H1 (cell line): ENCODE data around the gene PDE8B.

Experiments
- FOSL1 ChIP-seq: IDR thresholded peaks from 2 replicates; pipeline ENCODE4 v1.6.1; 2011; ENCODE audit warnings: mild to moderate bottlenecking, low read depth, low read length, moderate library complexity; ENCODE audit not compliant: insufficient read depth
- POLR2AphosphoS5 ChIP-seq: IDR thresholded peaks from 2 replicates; pipeline ENCODE4 v1.6.1; 2011; ENCODE audit warnings: low read depth, low read length
- POU5F1 ChIP-seq: IDR thresholded peaks from 2 replicates; pipeline ENCODE4 v1.6.1; 2011; ENCODE audit warnings: low read depth, mild to moderate bottlenecking, low read length, moderate library complexity
- RNF2 ChIP-seq: fragments of 200-900, 300-1000 bp; sonication (generic); IDR thresholded peaks from 2 replicates; pipeline ENCODE4 v1.7.1; 2016; ENCODE audit warnings: borderline replicate concordance, low read depth, mild to moderate bottlenecking, antibody characterized with exemption, low read length; ENCODE audit not compliant: poor library complexity, severe bottlenecking; ENCODE audit errors: missing control alignments
- SUZ12 ChIP-seq: fragments of 200-600 bp; sonication (generic); IDR thresholded peaks from 2 replicates; pipeline ENCODE4 v1.6.1; 2012; ENCODE audit warnings: mild to moderate bottlenecking, inconsistent platforms, low read length, moderate library complexity, mixed read lengths
- TF ChIP-seq, protein P1 (sequence below), 3 experiments: IDR thresholded peaks; 1 replicate in 2 of 3; 2 replicates in 1 of 3; pipeline versions ENCODE4 v1.5.1 to v1.6.1; 2011; ENCODE audit warnings: low read length in 3 of 3, mild to moderate bottlenecking in 3 of 3, inconsistent platforms in 2 of 3, low read depth in 1 of 3, moderate library complexity in 1 of 3; ENCODE audit not compliant: insufficient read depth in 1 of 3; ENCODE audit errors: control extremely low read depth in 1 of 3
- TF ChIP-seq, protein P2 (sequence below): IDR thresholded peaks from 2 replicates; pipeline ENCODE4 v1.6.1; 2012; ENCODE audit warnings: inconsistent platforms

DNA sequence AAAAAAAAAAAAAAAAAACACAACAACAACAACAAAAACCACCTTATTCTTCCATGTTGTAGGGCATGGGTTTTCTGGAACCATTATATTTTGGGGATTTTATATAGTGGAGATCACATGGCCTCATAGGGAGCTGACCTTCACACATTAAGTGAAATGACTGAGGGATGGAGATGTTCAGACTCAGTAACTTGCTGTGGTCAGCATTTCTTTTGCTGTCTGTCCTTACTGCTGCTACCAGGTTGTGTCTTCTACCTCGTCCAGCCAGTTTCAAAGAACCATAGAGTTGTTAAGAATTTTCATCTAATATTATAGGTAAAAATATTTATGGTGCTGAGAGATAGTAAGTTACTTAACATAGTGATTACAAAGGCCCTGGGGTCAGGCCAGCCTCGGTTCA lies 107.6 kb downstream of the PDE8B start:
- TF ChIP-seq, protein P1, sequence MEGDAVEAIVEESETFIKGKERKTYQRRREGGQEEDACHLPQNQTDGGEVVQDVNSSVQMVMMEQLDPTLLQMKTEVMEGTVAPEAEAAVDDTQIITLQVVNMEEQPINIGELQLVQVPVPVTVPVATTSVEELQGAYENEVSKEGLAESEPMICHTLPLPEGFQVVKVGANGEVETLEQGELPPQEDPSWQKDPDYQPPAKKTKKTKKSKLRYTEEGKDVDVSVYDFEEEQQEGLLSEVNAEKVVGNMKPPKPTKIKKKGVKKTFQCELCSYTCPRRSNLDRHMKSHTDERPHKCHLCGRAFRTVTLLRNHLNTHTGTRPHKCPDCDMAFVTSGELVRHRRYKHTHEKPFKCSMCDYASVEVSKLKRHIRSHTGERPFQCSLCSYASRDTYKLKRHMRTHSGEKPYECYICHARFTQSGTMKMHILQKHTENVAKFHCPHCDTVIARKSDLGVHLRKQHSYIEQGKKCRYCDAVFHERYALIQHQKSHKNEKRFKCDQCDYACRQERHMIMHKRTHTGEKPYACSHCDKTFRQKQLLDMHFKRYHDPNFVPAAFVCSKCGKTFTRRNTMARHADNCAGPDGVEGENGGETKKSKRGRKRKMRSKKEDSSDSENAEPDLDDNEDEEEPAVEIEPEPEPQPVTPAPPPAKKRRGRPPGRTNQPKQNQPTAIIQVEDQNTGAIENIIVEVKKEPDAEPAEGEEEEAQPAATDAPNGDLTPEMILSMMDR (IDR thresholded peaks at IDR 0.05; ENCODE audit: control extremely low read depth in 1 of 3, insufficient read depth in 1 of 3, low read depth in 1 of 3, low read length in 3 of 3), result no peak
- TF ChIP-seq POU5F1 (no peak), POLR2AphosphoS5 (no peak), RNF2 (no peak), SUZ12 (no peak), FOSL1 (no peak)
- TF ChIP-seq, protein P2, sequence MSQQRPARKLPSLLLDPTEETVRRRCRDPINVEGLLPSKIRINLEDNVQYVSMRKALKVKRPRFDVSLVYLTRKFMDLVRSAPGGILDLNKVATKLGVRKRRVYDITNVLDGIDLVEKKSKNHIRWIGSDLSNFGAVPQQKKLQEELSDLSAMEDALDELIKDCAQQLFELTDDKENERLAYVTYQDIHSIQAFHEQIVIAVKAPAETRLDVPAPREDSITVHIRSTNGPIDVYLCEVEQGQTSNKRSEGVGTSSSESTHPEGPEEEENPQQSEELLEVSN, result no peak
